ENCODE data around the gene NCAPD3.
"Not testable (repeated sequence)": the region's sequence is repeated elsewhere in the genome, so short reads cannot be mapped to it uniquely, and the experiment has no call there.

The NCAPD3 gene

GRCh38 chr11:134223836-134224709 lies at the start of gene NCAPD3, which contains the start of gene VPS26B:
Gene NCAPD3, minus strand, starts transcription at chr11:134223967. Its CDS starts 41 bp downstream, at chr11:134223926.
Gene VPS26B, plus strand, starts transcription at chr11:134224671. Its CDS starts 452 bp downstream, at chr11:134225123.
- DNase-seq (ENCODE audit: low read depth in 2 of 2): peak; percentile 89 to 92

GRCh38 chr11:134273317-134273712 lies 49.5 kb upstream of the NCAPD3 start:
- no peak for DNase-seq (ENCODE audit: low read depth in 2 of 2)

- DNase-seq (ENCODE audit: low read depth in 2 of 2): no peak
Measured at GRCh38 chr11:134272381-134273316, 48.9 kb upstream of the NCAPD3 start.

GRCh38 chr11:134271978-134272377 lies 48.2 kb upstream of the NCAPD3 start:
- no peak for DNase-seq (ENCODE audit: low read depth in 2 of 2)

- no peak for DNase-seq (ENCODE audit: low read depth in 2 of 2)
Measured at GRCh38 chr11:134270250-134270714, 46.5 kb upstream of the NCAPD3 start.

- DNase-seq (ENCODE audit: low read depth in 2 of 2): no peak
Measured at GRCh38 chr11:134267966-134268365, 44.2 kb upstream of the NCAPD3 start.

- DNase-seq (ENCODE audit: low read depth in 2 of 2): no peak
Measured at GRCh38 chr11:134267461-134267860, 43.7 kb upstream of the NCAPD3 start.

- DNase-seq (ENCODE audit: low read depth in 2 of 2): no peak
Measured at GRCh38 chr11:134266841-134267251, 43.1 kb upstream of the NCAPD3 start.

GRCh38 chr11:134266440-134266839 lies 42.7 kb upstream of the NCAPD3 start:
- DNase-seq (ENCODE audit: low read depth in 2 of 2): no peak

GRCh38 chr11:134264966-134265764 lies 41.4 kb upstream of the NCAPD3 start:
- no peak for DNase-seq (ENCODE audit: low read depth in 2 of 2)

- DNase-seq (ENCODE audit: low read depth in 2 of 2): no peak
Measured at GRCh38 chr11:134261626-134262488, 38.1 kb upstream of the NCAPD3 start.

GRCh38 chr11:134260983-134261382 lies 37.2 kb upstream of the NCAPD3 start:
- DNase-seq (ENCODE audit: low read depth in 2 of 2): no peak

- no peak for DNase-seq (ENCODE audit: low read depth in 2 of 2)
Measured at GRCh38 chr11:134260503-134260902, 36.7 kb upstream of the NCAPD3 start.

GRCh38 chr11:134258577-134258976 lies 34.8 kb upstream of the NCAPD3 start:
- no peak for DNase-seq (ENCODE audit: low read depth in 2 of 2)

GRCh38 chr11:134257101-134257500 lies 33.3 kb upstream of the NCAPD3 start:
- no peak for DNase-seq (ENCODE audit: low read depth in 2 of 2)

GRCh38 chr11:134255184-134255561 lies 31.4 kb upstream of the NCAPD3 start:
- not testable (repeated sequence) for DNase-seq (ENCODE audit: low read depth in 2 of 2)

GRCh38 chr11:134254433-134255183 lies 30.8 kb upstream of the NCAPD3 start:
- DNase-seq (ENCODE audit: low read depth in 2 of 2): no peak

GRCh38 chr11:134253188-134253993 lies 29.6 kb upstream of the NCAPD3 start, which contains the start of the genes ACAD8 and THYN1:
Gene ACAD8, plus strand, starts transcription at chr11:134253568. Its CDS starts 33 bp downstream, at chr11:134253601.
Gene THYN1, minus strand, starts transcription at chr11:134253352. Its CDS starts 470 bp downstream, at chr11:134252882.
- peak; percentile 93 to 94 for DNase-seq (ENCODE audit: low read depth in 2 of 2)
